Measurements from ENCODE around the gene PLVAP. TPM values are rescaled to one million over a fixed set of nuclear protein-coding genes. Genes with fewer than 3 reads are reported as not detected.
A peak's percentile ranks its signal among the peaks of the same experiment; 100 is the strongest.

The PLVAP gene
- total and polyA plus RNA-seq, 9 of the 15 experiments (the other 6 are each of a cell fraction or from before 2014, with no cell fraction given), result 0.09 to 0.84 (median 0.51) TPM; not detected in 4

DNA sequence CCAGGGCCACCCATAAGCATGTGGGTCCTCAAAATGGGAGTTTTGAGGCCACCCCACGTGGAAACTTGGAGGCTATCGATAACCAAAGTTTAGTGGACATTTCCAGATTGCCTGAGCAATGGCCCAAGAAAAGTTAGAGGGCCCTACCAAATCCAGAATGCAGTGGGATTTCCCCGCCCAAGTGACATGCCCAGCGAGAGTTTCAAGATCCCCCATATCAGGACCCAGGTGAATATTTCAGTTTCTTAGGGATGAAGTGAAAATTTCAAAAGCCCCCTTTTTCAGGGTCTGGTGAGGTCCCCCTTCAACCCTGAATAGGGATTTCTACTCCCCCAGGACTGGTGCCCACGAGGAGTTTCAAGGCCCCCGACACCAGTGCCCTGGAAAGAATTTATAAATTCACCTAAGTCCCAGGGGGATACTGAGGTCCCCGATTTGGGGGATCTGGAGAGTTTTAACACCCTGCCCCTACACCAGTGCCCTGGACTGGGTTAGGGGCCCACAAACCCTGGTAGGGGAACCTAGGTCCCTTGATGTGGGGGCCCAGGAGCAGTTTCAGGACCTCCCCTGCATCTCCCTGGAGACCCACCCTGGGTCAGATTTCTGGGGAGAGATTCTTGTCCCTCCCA is 27.6 kb upstream of the PLVAP start:
- CTCF ChIA-PET (ENCODE audit: low intra/inter-chr PET ratio), result no interaction called here
- Histone ChIP-seq H3K27me3 (ENCODE audit: control insufficient read depth in 2 of 2, insufficient read depth in 2 of 2, low read length in 2 of 2) (no peaks in the 10 kb centered on the region), H3K9ac (ENCODE audit: insufficient read depth in 1 of 2, low read depth in 2 of 2, low read length in 2 of 2) (peak overlapping the region; percentile 78 to 93), H3K36me3 (ENCODE audit: control insufficient read depth, insufficient read depth, low read length) (peaks cover 26% of the 10 kb centered on the region; the same call in 2 of the 3 replicates), H2AFZ (ENCODE audit: low read depth, low read length) (peak overlapping the region; percentile 81), H3K27ac (ENCODE audit: extremely low read depth, low read depth, low read length) (peak overlapping the region; percentile 69), H3K4me2 (ENCODE audit: insufficient read depth, low read length) (peak overlapping the region; percentile 92), H3K4me1 (replicated peaks in 1 of 2; ENCODE audit: control insufficient read depth in 2 of 2, insufficient read depth in 2 of 2, low read length in 2 of 2) (peaks cover 12 to 37% of the 10 kb centered on the region in 2 experiments; a peak in 4 of 5 replicates), H3K9me1 (ENCODE audit: control insufficient read depth, insufficient read depth, low read length) (no peaks in the 10 kb centered on the region), H3K9me3 (replicated peaks; ENCODE audit: control insufficient read depth, insufficient read depth, low read depth, low read length) (no peaks in the 10 kb centered on the region), H4K20me1 (replicated peaks; ENCODE audit: control insufficient read depth, insufficient read depth, low read length) (0 out of 2 replicates have a peak, but pooled peaks cover 3% of the 10 kb centered on the region), H3K79me2 (ENCODE audit: control insufficient read depth, insufficient read depth, low read length) (peaks cover 64% of the 10 kb centered on the region), H3K4me3 (peak overlapping the region; percentile 53)
- WGBS (ENCODE audit: insufficient coverage, low coverage, missing lambda C conversion rate), result 2% methylated on average over 7 of the region's 7 CpGs
- FAIRE-seq (no peak), ATAC-seq (no peak), DNase-seq (ENCODE audit: extremely low read depth in 1 of 4, low spot score in 3 of 4) (peak in 1 of 4 experiments; percentile 44)
- in situ Hi-C loops (cut with MboI) (no loop called here), intact Hi-C loops (cut with micrococcal nuclease) (loop anchor here (1.0 kb wide), 1 partner anchor 15 kb away; no protein-coding TSS in a partner anchor)
- POLR2A ChIA-PET, result interaction anchor here (0.6 to 2.4 kb wide), 7 partner anchors 11 to 935 kb away, joined by 3 to 20 read pairs (median 5); partner anchors contain the start of genes ANO8, CCDC194 and MVB12A
- BruUV-seq (replicated peaks), result TSS peak; percentile 68
- no peak for TF ChIP-seq SAFB2 (IDR thresholded peaks at IDR 0.05; ENCODE audit: borderline replicate concordance, low read depth, low read length, severe bottlenecking)
- peak; percentile 100 for TF ChIP-seq MIER1 (IDR thresholded peaks at IDR 0.05; ENCODE audit: low read depth)
- peak; percentile 79; the same call in 1 of the 2 replicates for TF ChIP-seq ZSCAN29 (IDR thresholded peaks at IDR 0.05)
- TF ChIP-seq ZBTB1 (CRISPR knock-in tag; IDR thresholded peaks at IDR 0.05; ENCODE audit: borderline replicate concordance, low read depth), result peak; percentile 52; the same call in 1 of the 2 replicates
- TF ChIP-seq, protein P1, sequence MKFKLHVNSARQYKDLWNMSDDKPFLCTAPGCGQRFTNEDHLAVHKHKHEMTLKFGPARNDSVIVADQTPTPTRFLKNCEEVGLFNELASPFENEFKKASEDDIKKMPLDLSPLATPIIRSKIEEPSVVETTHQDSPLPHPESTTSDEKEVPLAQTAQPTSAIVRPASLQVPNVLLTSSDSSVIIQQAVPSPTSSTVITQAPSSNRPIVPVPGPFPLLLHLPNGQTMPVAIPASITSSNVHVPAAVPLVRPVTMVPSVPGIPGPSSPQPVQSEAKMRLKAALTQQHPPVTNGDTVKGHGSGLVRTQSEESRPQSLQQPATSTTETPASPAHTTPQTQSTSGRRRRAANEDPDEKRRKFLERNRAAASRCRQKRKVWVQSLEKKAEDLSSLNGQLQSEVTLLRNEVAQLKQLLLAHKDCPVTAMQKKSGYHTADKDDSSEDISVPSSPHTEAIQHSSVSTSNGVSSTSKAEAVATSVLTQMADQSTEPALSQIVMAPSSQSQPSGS (CRISPR knock-in tag; IDR thresholded peaks at IDR 0.05), result no peak
- TF ChIP-seq ZNF212 (CRISPR knock-in tag; IDR thresholded peaks at IDR 0.05), result no peak
- TF ChIP-seq PHTF2 (CRISPR knock-in tag; IDR thresholded peaks at IDR 0.05), result no peak
- TF ChIP-seq PHF21A (IDR thresholded peaks at IDR 0.05; ENCODE audit: borderline replicate concordance, low read depth), result peak; percentile 67; the same call in 1 of the 2 replicates
- TF ChIP-seq, protein P2, sequence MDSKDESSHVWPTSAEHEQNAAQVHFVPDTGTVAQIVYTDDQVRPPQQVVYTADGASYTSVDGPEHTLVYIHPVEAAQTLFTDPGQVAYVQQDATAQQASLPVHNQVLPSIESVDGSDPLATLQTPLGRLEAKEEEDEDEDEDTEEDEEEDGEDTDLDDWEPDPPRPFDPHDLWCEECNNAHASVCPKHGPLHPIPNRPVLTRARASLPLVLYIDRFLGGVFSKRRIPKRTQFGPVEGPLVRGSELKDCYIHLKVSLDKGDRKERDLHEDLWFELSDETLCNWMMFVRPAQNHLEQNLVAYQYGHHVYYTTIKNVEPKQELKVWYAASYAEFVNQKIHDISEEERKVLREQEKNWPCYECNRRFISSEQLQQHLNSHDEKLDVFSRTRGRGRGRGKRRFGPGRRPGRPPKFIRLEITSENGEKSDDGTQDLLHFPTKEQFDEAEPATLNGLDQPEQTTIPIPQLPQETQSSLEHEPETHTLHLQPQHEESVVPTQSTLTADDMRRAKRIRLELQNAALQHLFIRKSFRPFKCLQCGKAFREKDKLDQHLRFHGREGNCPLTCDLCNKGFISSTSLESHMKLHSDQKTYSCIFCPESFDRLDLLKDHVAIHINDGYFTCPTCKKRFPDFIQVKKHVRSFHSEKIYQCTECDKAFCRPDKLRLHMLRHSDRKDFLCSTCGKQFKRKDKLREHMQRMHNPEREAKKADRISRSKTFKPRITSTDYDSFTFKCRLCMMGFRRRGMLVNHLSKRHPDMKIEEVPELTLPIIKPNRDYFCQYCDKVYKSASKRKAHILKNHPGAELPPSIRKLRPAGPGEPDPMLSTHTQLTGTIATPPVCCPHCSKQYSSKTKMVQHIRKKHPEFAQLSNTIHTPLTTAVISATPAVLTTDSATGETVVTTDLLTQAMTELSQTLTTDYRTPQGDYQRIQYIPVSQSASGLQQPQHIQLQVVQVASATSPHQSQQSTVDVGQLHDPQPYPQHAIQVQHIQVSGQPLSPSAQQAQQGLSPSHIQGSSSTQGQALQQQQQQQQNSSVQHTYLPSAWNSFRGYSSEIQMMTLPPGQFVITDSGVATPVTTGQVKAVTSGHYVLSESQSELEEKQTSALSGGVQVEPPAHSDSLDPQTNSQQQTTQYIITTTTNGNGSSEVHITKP (IDR thresholded peaks at IDR 0.05; ENCODE audit: partially characterized antibody), result peak; percentile 58
- TF ChIP-seq ARNT (IDR thresholded peaks at IDR 0.05), result 0 out of 4 replicates have a peak, but pooled peaks of 1 of the 2 experiments have one; percentile 42
- TF ChIP-seq KAT7 (CRISPR knock-in tag; IDR thresholded peaks at IDR 0.05; ENCODE audit: borderline replicate concordance), result peak; percentile 68; the same call in 1 of the 2 replicates
- TF ChIP-seq CHCHD3 (CRISPR knock-in tag; IDR thresholded peaks at IDR 0.05), result 0 out of 2 replicates have a peak, but pooled peaks have one; percentile 32
- TF ChIP-seq, protein P3, sequence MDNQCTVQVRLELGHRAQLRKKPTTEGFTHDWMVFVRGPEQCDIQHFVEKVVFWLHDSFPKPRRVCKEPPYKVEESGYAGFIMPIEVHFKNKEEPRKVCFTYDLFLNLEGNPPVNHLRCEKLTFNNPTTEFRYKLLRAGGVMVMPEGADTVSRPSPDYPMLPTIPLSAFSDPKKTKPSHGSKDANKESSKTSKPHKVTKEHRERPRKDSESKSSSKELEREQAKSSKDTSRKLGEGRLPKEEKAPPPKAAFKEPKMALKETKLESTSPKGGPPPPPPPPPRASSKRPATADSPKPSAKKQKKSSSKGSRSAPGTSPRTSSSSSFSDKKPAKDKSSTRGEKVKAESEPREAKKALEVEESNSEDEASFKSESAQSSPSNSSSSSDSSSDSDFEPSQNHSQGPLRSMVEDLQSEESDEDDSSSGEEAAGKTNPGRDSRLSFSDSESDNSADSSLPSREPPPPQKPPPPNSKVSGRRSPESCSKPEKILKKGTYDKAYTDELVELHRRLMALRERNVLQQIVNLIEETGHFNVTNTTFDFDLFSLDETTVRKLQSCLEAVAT (IDR thresholded peaks at IDR 0.05), result peak in 1 of 2 experiments; percentile 82; a peak in 2 of 4 replicates
- peak; percentile 87 for TF ChIP-seq RBM25 (IDR thresholded peaks at IDR 0.05; ENCODE audit: low read depth, low read length, severe bottlenecking)
- TF ChIP-seq ZNF121 (CRISPR knock-in tag; conservative IDR thresholded peaks at IDR 0.05), result peak; percentile 47; the same call in 1 of the 2 replicates

All from K562 (cell line).